IPS-20b (cell line): ENCODE measurements around the gene NSF.
"Not testable (repeated sequence)": the region's sequence is repeated elsewhere in the genome, so short reads cannot be mapped to it uniquely, and the experiment has no call there.

Source experiments
- H3K27ac ChIP-seq: one replicate; pipeline ENCODE4 v1.5.1; 2013; ENCODE audit warnings: low read length
- H3K27me3 ChIP-seq: 2 replicates; pipeline ENCODE4 v1.6.1; 2013; ENCODE audit warnings: mild to moderate bottlenecking, low read length, inconsistent platforms; ENCODE audit not compliant: insufficient read depth
- H3K36me3 ChIP-seq: 2 replicates; pipeline ENCODE4 v1.6.1; 2013; ENCODE audit warnings: low read depth, mild to moderate bottlenecking, inconsistent platforms, low read length, moderate library complexity; ENCODE audit not compliant: insufficient read depth
- H3K4me1 ChIP-seq: 2 replicates; pipeline ENCODE4 v1.6.1; 2013; ENCODE audit warnings: mild to moderate bottlenecking, control low read depth, inconsistent platforms, low read length, moderate library complexity; ENCODE audit not compliant: insufficient read depth
- H3K4me3 ChIP-seq: 2 replicates; pipeline ENCODE4 v1.5.1; 2013; ENCODE audit warnings: mild to moderate bottlenecking, low read length, inconsistent platforms
- H3K9ac ChIP-seq: 2 replicates; pipeline ENCODE4 v1.6.1; 2013; ENCODE audit warnings: low read depth, mild to moderate bottlenecking, inconsistent platforms, low read length, moderate library complexity
- H3K9me3 ChIP-seq: 2 replicates; pipeline ENCODE4 v1.6.1; 2013; ENCODE audit warnings: mild to moderate bottlenecking, low read depth, low read length, inconsistent platforms; ENCODE audit not compliant: insufficient read depth

The NSF gene

DNA sequence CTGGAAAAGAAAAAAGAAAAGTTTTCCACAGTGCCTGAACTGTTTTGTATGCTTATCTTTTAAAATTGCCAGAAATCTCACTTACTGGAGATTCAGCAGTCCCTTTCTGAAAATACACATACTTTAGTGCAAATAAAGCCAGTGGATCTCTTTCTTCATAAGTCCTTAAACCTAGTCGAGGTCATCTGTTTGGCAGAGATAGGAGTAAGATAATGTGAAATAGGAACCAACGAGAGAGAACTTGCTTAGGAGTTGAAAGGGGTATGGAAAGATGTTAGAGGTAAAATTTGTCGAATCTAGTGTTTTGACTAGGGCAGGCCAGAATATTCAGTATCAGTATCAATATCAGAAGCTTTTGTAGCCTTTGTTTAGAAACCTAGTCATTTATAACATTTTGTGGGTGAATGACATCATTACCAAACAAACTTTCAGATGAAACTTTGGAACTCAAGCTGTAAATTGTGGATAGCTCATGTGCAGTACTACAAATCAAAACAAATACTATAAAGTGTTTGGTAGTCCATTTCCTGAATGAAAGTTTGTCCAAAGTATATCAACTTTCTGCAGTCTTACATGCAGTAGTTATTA lies 8.0 kb downstream of the NSF start:
- not testable (repeated sequence) for H3K9me3 ChIP-seq, H3K36me3 ChIP-seq, H3K9ac ChIP-seq, H3K27ac ChIP-seq, H3K27me3 ChIP-seq, H3K4me1 ChIP-seq, H3K4me3 ChIP-seq

DNA sequence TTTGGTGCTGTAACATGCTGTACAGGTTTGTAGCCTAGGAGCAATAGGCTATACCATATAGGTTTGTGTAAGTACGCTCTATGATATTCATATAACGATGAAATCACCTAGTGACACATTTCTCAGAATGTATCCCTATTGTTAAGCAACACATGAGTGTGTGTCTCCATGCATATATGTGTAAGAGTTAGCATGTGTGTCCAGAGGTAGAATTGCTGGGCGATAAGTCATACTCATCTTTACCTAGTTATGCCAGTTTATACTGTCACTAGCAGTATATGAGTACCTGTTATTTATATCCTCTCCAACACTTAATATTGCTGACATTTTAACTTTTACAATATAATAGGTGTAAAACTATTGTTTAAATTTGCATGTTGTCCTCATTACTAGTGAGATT lies 10.3 kb downstream of the NSF start:
- not testable (repeated sequence) for H3K27me3 ChIP-seq, H3K27ac ChIP-seq, H3K4me1 ChIP-seq, H3K9me3 ChIP-seq, H3K36me3 ChIP-seq, H3K4me3 ChIP-seq, H3K9ac ChIP-seq

DNA sequence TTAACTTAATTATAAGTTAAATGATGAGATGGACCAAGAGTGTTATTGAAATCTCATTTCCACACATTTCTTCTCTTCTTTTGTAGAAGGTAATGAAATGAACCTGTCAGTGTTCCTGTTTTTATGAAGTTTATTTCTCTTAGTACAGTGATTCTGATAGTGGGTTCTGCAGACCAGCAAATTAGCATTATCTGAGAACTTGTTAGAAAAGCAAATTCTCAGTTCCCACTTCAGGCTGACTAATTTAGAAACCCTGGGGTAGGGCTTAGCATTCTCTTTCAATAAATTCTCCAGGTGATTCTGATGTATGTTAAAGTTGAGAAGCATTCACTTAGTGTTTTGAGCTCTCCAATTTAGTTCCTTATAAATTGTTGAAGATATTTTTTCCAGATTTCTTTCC lies 12.7 kb downstream of the NSF start:
- H3K27ac ChIP-seq, H3K4me1 ChIP-seq, H3K27me3 ChIP-seq, H3K9me3 ChIP-seq, H3K4me3 ChIP-seq, H3K36me3 ChIP-seq, H3K9ac ChIP-seq: not testable (repeated sequence)

GRCh38 chr17:46611304-46611703 lies 20.8 kb downstream of the NSF start:
- not testable (repeated sequence) for H3K4me1 ChIP-seq, H3K27ac ChIP-seq, H3K27me3 ChIP-seq, H3K36me3 ChIP-seq, H3K9me3 ChIP-seq, H3K4me3 ChIP-seq, H3K9ac ChIP-seq

GRCh38 chr17:46613876-46614275 lies 23.4 kb downstream of the NSF start:
- not testable (repeated sequence) for H3K4me3 ChIP-seq, H3K4me1 ChIP-seq, H3K9me3 ChIP-seq, H3K27ac ChIP-seq, H3K27me3 ChIP-seq, H3K36me3 ChIP-seq, H3K9ac ChIP-seq

DNA sequence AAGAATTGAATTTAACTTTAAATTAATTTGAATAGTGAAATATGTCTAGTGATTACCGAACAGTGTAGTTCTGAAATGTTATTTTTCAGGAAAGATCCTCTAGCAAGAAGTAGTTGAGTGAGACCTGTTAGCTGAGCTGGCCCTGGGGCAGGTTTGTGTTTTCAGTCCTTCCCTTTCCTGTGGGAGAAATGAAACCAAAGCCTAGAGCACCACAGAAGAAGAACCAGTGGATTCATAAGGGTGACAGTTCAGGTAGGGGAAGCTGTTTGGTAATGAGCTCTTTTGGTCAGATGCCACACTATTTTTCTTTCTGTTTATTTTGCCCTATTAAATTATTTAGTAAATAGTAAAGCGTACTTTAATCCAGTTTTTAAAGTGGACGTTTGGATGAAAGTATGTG lies 26.7 kb downstream of the NSF start:
- H3K9ac ChIP-seq, H3K36me3 ChIP-seq, H3K27ac ChIP-seq, H3K4me1 ChIP-seq, H3K9me3 ChIP-seq, H3K27me3 ChIP-seq, H3K4me3 ChIP-seq: not testable (repeated sequence)

DNA sequence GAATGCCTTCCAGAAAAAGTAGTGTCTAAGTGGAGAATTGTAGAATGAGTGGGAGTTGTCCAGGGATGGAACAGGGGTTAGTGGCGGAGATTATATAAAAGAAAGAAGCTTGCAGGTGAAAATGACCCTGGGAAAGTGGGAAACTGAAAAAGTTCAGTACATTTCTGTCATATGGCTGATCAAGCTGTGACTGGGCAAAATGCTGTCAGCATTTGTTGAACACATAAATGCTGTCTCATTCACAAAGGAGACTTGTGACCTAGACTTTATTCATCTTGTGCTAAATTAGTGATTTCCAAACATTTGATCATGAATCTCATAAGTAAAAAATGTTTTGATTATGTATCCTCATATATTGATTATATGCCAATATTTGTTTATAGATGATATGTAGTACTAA lies 28.5 kb downstream of the NSF start:
- not testable (repeated sequence) for H3K9me3 ChIP-seq, H3K4me1 ChIP-seq, H3K27ac ChIP-seq, H3K4me3 ChIP-seq, H3K9ac ChIP-seq, H3K27me3 ChIP-seq, H3K36me3 ChIP-seq

DNA sequence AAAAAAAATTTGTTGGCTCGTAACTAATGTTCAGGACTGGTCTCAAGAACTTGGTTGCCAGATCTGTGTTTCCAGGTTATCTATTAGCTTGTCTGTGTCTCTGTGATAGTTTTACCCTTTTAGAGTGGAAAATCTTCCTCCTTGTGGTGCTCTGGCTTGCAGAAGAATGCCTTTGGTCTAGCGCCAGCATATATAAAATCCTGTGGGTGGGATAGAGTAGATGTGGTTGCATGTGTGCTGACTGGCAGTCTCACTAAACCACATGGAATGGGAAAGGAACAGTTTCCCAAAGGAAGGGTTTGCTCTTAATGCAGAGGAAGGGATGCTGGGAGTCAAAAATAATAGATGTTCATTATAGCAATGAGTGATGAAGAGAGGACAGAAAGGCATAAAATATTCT lies 33.3 kb downstream of the NSF start:
- not testable (repeated sequence) for H3K27me3 ChIP-seq, H3K36me3 ChIP-seq, H3K27ac ChIP-seq, H3K9me3 ChIP-seq, H3K4me1 ChIP-seq, H3K9ac ChIP-seq, H3K4me3 ChIP-seq

DNA sequence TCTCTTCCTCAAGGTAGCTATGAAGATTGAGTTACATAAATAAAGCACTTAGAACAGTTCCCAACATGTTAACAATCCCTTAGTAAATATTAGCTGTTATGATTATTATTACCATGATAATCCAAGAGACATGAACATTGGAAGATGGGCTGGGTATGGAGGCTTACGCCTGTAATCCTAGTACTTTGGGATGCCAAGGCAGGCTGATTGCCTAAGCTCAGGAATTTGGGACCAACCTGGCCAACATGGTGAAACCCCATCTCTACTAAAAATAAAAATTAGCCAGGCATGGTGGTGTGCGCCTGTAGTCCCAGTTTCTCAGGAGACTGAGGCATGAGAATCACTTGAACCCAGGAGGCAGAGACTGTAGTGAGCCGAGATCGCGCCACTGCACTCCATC lies 34.3 kb downstream of the NSF start:
- not testable (repeated sequence) for H3K9me3 ChIP-seq, H3K4me1 ChIP-seq, H3K4me3 ChIP-seq, H3K9ac ChIP-seq, H3K27ac ChIP-seq, H3K36me3 ChIP-seq, H3K27me3 ChIP-seq

DNA sequence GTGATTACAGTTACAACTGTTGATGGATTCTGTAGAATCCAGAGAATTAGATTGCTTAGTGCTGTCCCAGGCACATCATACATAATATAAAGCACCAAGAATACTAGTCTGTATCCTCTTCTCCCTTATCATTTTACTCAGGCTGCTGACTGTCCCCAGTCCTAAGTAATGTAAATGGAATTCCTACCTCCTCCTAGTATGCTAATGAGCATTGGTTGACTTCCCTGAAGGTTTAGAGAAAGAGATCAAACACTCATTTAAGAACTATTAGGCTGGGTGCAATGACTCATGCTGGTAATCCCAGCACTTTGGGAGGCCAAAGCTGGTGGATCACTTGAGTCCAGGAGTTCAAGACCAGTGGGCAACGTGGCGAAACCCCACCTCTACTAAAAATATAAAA lies 37.0 kb downstream of the NSF start:
- H3K36me3 ChIP-seq = not testable (repeated sequence)

DNA sequence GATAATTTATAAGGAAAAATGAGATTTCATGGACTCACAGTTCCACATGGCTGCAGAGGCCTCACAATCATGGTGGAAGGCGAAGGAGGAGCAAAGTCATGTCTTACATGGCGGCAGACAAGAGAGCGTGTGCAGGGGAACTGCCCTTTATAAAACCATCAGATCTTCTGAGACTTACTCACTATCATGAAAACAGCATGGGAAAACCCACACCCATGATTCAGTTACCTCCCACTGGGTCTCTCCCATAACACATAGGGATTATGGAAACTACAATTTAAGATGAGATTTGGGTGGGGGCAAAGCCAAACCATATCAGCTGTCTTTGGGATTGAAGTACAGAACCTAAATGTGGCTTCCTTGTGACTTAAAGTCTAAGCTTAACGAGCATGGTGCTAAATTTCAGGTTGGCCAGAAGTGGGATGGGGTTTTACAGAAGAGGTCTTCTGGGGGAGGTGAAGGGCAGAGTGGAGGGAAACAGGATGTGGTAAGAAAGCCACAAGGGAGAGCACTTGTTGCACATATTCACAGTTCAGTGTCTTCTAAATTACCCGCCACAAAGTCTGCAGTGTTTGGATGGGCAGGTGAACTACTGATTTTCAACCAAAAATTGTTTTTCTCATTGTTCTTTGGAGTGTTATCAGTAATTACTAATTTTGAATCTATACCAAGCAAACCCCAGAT lies 38.4 kb downstream of the NSF start:
- H3K4me3 ChIP-seq, H3K4me1 ChIP-seq, H3K9me3 ChIP-seq, H3K27me3 ChIP-seq, H3K36me3 ChIP-seq, H3K9ac ChIP-seq, H3K27ac ChIP-seq: not testable (repeated sequence)

More for the DNA sequence above, 37.0 kb downstream of the NSF start:
- not testable (repeated sequence) for H3K4me3 ChIP-seq, H3K4me1 ChIP-seq, H3K9me3 ChIP-seq, H3K9ac ChIP-seq, H3K27me3 ChIP-seq, H3K27ac ChIP-seq

DNA sequence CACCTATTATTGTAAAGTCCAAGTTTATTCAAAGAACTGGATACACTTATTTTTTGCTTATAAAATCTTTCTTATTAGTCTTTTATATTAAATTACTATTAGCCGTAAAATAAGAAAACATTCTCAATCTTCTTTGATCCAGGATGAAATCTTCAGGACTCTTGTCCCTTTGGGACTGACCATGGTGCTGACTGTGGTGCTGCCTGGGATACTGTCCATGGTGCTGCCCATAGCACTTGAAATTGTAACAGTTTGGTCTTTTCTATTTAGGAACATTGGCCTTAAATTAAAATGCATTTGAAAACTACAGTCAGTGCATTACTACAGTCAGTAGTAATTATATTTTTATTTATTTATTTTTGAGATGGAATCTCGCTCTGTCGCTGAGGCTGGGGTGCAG lies 41.7 kb downstream of the NSF start:
- not testable (repeated sequence) for H3K27ac ChIP-seq, H3K4me3 ChIP-seq, H3K36me3 ChIP-seq, H3K4me1 ChIP-seq, H3K27me3 ChIP-seq, H3K9me3 ChIP-seq, H3K9ac ChIP-seq

GRCh38 chr17:46634844-46635243 lies 44.4 kb downstream of the NSF start:
- H3K4me1 ChIP-seq, H3K4me3 ChIP-seq, H3K27ac ChIP-seq, H3K36me3 ChIP-seq, H3K27me3 ChIP-seq, H3K9ac ChIP-seq, H3K9me3 ChIP-seq: not testable (repeated sequence)
